ENCODE measurements around the gene MLLT11. TPM values are rescaled to one million over a fixed set of nuclear protein-coding genes. Genes with fewer than 3 reads are reported as not detected.
A peak's percentile ranks its signal among the peaks of the same experiment; 100 is the strongest.

MLLT11 gene
- total and polyA plus RNA-seq, 10 of the 15 experiments (the other 5 are each of a cell fraction or from before 2014, with no cell fraction given): 6.2 to 27.3 (median 9.2) TPM

DNA sequence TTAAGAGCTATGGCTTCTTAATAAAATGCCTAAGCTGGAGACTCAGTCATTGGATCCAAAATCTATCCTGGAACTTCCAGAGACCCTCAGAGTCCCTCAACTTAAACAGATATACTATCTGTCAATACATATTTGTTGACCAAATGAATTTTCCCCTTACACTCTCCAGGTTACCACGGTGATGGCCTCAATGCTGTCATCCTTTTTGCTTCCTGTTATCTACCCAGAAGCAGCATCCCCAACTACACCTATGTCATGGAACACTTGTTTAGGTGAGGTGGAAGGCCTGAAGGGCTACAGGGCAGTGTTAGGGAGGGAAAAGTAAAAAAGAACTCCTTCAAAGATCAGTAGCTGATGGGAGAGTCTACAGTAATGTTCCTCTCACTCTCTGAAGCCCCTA is 17.0 kb upstream of the MLLT11 start (continued):
- TF ChIP-seq, protein P1, sequence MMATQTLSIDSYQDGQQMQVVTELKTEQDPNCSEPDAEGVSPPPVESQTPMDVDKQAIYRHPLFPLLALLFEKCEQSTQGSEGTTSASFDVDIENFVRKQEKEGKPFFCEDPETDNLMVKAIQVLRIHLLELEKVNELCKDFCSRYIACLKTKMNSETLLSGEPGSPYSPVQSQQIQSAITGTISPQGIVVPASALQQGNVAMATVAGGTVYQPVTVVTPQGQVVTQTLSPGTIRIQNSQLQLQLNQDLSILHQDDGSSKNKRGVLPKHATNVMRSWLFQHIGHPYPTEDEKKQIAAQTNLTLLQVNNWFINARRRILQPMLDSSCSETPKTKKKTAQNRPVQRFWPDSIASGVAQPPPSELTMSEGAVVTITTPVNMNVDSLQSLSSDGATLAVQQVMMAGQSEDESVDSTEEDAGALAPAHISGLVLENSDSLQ (IDR thresholded peaks at IDR 0.05): no peak
- TF ChIP-seq, protein P2, sequence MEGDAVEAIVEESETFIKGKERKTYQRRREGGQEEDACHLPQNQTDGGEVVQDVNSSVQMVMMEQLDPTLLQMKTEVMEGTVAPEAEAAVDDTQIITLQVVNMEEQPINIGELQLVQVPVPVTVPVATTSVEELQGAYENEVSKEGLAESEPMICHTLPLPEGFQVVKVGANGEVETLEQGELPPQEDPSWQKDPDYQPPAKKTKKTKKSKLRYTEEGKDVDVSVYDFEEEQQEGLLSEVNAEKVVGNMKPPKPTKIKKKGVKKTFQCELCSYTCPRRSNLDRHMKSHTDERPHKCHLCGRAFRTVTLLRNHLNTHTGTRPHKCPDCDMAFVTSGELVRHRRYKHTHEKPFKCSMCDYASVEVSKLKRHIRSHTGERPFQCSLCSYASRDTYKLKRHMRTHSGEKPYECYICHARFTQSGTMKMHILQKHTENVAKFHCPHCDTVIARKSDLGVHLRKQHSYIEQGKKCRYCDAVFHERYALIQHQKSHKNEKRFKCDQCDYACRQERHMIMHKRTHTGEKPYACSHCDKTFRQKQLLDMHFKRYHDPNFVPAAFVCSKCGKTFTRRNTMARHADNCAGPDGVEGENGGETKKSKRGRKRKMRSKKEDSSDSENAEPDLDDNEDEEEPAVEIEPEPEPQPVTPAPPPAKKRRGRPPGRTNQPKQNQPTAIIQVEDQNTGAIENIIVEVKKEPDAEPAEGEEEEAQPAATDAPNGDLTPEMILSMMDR (IDR thresholded peaks at IDR 0.05 in 2 of 3, conservative IDR thresholded peaks at IDR 0.05 in 1 of 3; ENCODE audit: control insufficient read depth in 2 of 3, extremely low read depth in 1 of 3, insufficient read depth in 1 of 3, low read depth in 3 of 3, low read length in 3 of 3): no peak
- no peak for TF ChIP-seq PAX8 (IDR thresholded peaks at IDR 0.05)
- TF ChIP-seq EED (IDR thresholded peaks at IDR 0.05; ENCODE audit: low read depth): no peak
- no peak for TF ChIP-seq SUZ12 (IDR thresholded peaks at IDR 0.05; ENCODE audit: unreplicated experiment)
- TF ChIP-seq BMI1 (IDR thresholded peaks at IDR 0.05; ENCODE audit: borderline replicate concordance): no peak

- Histone ChIP-seq H3K9ac (ENCODE audit: control insufficient read depth, insufficient read depth, low read length) (peak within 1 kb of the TSS; percentile 66), H3K79me2 (ENCODE audit: control insufficient read depth, insufficient read depth, low read length) (no peaks in the 10 kb centered on the region), H2AFZ (ENCODE audit: control insufficient read depth, low read depth, low read length) (peak within 1 kb of the TSS; percentile 82), H3K27me3 (replicated peaks in 1 of 2; ENCODE audit: control insufficient read depth in 2 of 2, insufficient read depth in 2 of 2, low read length in 1 of 2) (no peaks in the 10 kb centered on the region), H3K4me2 (ENCODE audit: control insufficient read depth, insufficient read depth) (peak within 1 kb of the TSS; percentile 99), H3K4me3 (peak within 1 kb of the TSS; percentile 87), H3K9me3 (replicated peaks; ENCODE audit: control insufficient read depth, insufficient read depth, low read length) (no peaks in the 10 kb centered on the region), H3K36me3 (ENCODE audit: control insufficient read depth in 2 of 2, insufficient read depth in 2 of 2, low read length in 1 of 2) (peaks cover 0 to 11% of the 10 kb centered on the region in 2 experiments; a peak in 2 of 4 replicates), H3K4me1 (ENCODE audit: control insufficient read depth, insufficient read depth, low read length) (peaks cover 8% of the 10 kb centered on the region; the same call in 1 of the 2 replicates), H4K20me1 (ENCODE audit: control insufficient read depth, insufficient read depth) (no peaks in the 10 kb centered on the region; the same call in 1 of the 2 replicates), H3K27ac (ENCODE audit: control insufficient read depth, insufficient read depth) (peak within 1 kb of the TSS; percentile 49)
- ChIA-PET POLR2A (interaction anchor here (0.6 to 5.6 kb wide), 5 partner anchors 8 to 222 kb away, joined by 3 to 65 read pairs (median 4); partner anchors contain the start of genes CDC42SE1, GABPB2 and MLLT11), SMC1A (ENCODE audit: uncharacterized antibody, unreplicated experiment) (interaction anchor here (0.8 to 2.8 kb wide), 5 partner anchors 9 to 52 kb away, joined by 3 to 9 read pairs (median 5); partner anchors contain the start of gene MLLT11), RAD21 (ENCODE audit: unreplicated experiment) (interaction anchor here (0.8 to 2.2 kb wide), 6 partner anchors 10 to 109 kb away, joined by 3 to 12 read pairs (median 5); partner anchors contain the start of genes MINDY1 and TNFAIP8L2), CTCF (interaction anchor here (0.6 to 9.5 kb wide), 16 partner anchors 9 to 956 kb away, joined by 3 to 76 read pairs (median 4); partner anchors contain the start of genes CDC42SE1, GABPB2, MINDY1 and MLLT11)
- intact Hi-C loops (cut with micrococcal nuclease; ENCODE audit: unreplicated experiment): no loop called here
- FAIRE-seq: no peak
- peak; percentile 77 for ATAC-seq
- in situ Hi-C loops (cut with MboI): no loop called here
- BruUV-seq (replicated peaks): no TSS peak
- DNase-seq (ENCODE audit: low read depth, low spot score): no peak
- WGBS (ENCODE audit: insufficient coverage, insufficient replicate concordance, low lambda C conversion rate, missing lambda C conversion rate): 1% methylated on average over 29 of the region's 29 CpGs
- TF ChIP-seq KDM1A (IDR thresholded peaks at IDR 0.05; ENCODE audit: borderline replicate concordance) (no peak), E2F4 (IDR thresholded peaks at IDR 0.05; ENCODE audit: low read depth, low read length) (peak; percentile 54; the same call in 1 of the 2 replicates), EED (IDR thresholded peaks at IDR 0.05; ENCODE audit: low read depth) (no peak), BHLHE40 (IDR thresholded peaks at IDR 0.05; ENCODE audit: borderline replicate concordance in 1 of 2, low read depth in 2 of 2, low read length in 1 of 2) (no peak), RAD51 (IDR thresholded peaks at IDR 0.05) (no peak), KLF5 (IDR thresholded peaks at IDR 0.05; ENCODE audit: partially characterized antibody) (no peak), SIX5 (IDR thresholded peaks at IDR 0.05; ENCODE audit: low read depth, low read length, severe bottlenecking) (no peak), ZBTB40 (IDR thresholded peaks at IDR 0.05; ENCODE audit: borderline replicate concordance) (no peak), POLR2A (IDR thresholded peaks at IDR 0.05; ENCODE audit: low read depth, low read length) (peak; percentile 62)
These were observed 12.6 kb upstream of the MLLT11 start, which contains the start of gene C1orf56 for GRCh38 chr1:151047591-151047924. Gene C1orf56 (plus strand): TSS chr1:151047751. CDS start chr1:151047848, 97 bp downstream.

Measured in GM12878 (cell line).